ENCODE results near the gene HINFP.
A peak's percentile ranks its signal among the peaks of the same experiment; 100 is the strongest.
"Not testable (repeated sequence)": the region's sequence is repeated elsewhere in the genome, so short reads cannot be mapped to it uniquely, and the experiment has no call there.

The HINFP gene

GRCh38 chr11:119100246-119100970, 21.0 kb upstream of the HINFP start:
- DNase-seq (ENCODE audit: low read depth), result no peak

DNA sequence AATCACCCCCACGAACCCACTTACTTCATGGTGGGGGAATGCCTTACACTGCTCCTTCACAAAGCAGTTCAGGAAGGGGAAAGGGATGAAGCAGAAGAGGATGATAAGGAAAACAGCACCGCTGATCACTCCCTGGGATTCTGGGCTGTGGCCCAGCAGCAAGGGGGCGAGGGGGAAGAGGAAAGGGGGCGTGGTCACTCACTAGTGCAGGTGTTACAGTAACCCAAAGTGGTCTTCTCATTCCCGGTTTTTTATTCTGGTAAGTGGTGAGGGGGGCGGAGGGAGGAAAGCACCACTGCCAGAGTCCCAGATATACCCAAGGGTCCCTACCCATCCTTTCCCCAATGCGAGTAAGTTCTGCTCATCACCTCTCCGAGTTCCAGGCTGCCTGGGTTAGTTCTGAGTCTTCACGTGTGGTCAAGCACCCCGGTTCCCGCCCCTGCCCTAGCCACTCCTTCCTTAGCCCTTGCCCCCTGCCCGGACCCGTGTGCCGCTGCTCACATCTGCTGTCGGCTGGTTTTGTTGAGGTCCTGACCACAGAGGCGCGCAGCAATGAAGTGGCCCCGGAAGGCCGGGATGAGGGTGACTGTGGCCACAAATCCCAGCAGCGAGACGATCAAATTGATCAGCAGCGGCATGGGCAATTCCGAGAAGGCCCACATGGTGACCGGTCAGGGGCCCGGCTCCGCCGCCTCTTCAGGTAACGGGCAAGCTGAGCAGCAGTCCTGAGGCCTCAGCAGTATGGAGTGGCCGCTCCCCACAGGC, 20.2 kb upstream of the HINFP start:
- no peak for DNase-seq (ENCODE audit: low read depth)

DNA sequence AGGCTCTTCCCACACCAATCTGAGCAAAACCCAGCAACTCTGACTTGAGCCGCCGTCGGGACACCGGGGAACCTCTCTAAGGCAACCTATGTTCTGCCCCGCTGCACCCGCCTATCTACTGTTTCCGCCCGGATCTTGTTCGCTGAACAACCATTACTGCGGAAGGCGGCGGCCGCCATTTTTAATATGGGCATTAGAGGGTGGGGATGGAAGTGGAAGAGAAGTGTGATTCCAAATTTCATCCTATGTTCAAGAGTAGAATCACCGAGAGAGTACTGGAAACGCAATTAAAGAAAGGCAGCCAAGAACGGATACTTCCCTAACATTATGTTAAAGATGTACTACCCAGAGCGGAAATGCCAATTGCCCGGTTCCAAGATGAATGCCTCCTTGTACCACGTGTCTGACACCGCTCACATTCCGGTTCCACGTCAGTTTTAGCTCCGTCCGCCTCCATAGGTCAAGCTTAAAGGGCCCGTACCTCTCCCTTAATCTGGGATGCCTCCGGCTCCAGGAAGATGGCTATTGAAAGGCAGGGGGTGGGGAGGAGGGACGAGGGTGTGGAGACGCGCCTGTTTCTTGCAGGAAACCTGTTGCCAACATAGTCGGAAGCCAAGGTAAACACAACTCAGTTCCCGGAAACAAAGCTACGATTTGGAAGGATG, 19.5 kb upstream of the HINFP start, which contains the start of gene DPAGT1:
TSS of gene DPAGT1 (minus strand) at position 95 of the 665 bp plus-strand sequence. CDS start 198 bp downstream, outside the sequence.
- DNase-seq (ENCODE audit: low read depth), result peak; percentile 97

- DNase-seq (ENCODE audit: low read depth), result not testable (repeated sequence)
These were observed 18.2 kb upstream of the HINFP start for GRCh38 chr11:119103161-119103664.

DNA sequence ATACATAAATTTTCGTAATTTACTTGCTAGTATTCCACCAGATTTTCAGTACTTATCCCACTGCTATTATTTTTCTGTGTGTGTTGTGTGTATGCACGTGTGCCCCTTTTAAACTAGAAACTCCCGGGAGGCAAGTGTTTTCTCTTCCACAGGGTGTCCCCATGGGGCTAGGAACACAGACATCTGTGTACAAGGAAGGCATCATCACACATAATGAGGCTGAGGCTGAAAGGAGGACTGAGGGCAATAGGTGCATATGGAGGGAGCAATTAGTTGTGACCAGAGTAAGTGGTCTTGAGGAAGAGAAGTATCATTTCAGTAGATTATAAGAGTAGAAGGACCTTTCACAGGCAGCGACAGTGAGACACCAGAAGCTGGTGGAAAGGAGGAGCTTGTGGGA, 17.6 kb upstream of the HINFP start:
- no peak for DNase-seq (ENCODE audit: low read depth)

DNA sequence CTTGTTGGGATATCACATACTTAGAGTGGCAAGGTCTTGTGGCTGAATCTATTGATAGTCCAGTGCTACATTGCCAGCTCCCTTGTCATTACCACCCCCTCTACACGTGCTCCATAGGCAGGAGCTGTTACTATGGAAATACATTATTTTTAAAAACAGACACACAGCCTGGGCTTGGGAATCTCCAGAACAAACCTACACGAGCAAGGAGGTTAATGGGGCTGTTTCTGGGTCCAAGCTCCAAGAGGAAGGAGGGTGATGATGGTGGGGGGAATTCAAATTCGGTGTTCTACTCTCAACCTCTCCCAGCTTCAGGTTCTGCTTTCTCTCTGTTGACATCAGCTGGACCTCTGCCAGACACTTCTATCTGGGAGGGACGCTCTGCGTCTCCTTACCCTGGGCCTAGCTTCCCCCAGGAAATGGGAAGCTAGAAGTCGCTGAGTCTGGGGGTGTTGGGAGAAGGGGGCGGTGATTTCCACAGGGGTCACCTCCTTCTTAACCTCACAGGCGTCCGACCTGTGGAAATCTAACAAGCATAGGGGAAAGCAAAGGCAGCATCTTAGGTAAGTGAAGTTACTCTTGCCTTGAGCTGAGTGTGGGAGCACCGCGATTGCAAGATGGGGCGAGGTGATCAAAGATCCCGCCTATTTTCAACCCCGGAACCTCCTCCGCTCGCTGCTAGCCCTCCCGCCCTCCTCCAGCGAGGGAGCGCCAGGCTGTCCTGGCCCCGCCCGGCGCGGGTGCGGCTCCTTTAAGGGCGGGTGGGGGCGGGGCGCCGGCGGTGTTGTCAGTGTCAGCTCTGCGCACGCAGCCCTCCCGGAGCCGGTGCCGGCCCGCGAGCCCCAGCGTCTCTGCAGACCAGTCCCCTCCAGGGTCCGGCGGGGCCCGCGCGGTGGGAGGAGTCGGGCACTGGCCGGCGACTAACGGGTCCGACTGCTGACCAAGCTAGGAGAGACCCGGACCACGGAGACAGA, 14.5 kb upstream of the HINFP start, which contains the start of gene C2CD2L:
TSS of gene C2CD2L (plus strand) at position 781 of the 974 bp plus-strand sequence. CDS start 398 bp downstream, outside the sequence.
- peak; percentile 87 for DNase-seq (ENCODE audit: low read depth)

- DNase-seq (ENCODE audit: low read depth), result no peak
These were observed 13.7 kb upstream of the HINFP start for GRCh38 chr11:119107538-119108145.

DNA sequence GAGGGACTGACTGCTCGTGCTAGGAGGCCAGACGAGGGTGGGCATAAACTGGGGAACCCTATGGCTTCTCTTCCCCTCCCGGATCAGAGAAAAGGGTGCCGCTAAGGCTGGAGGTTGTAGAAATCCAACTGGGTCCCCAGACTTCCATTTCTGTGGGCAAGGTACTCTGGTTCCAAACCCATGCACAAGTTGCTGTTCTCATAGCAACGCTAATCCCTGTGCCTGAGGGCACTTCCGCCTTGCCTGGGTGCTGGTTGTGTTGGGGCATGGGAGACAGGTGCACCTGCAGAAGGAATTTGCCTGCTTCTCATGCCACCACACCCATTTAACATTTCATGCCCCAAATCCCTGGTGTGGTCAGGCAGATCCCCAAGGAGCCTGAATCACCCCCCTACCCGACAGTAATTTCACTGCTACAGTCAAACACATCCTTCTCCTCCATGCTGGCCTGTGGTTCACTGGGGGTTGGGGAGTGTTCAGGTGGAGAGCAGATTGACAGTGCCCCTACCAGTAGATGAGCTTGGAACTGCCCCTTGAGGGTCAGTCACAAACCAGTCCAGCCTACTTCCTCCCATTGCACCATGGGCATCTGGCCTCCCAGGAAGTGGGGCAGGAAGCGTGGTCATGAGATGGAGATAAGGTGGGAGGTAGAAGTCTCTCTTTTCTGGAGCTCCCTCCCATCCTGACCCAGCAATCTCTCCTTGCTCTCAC, 13.1 kb upstream of the HINFP start:
- no peak for DNase-seq (ENCODE audit: low read depth)

DNA sequence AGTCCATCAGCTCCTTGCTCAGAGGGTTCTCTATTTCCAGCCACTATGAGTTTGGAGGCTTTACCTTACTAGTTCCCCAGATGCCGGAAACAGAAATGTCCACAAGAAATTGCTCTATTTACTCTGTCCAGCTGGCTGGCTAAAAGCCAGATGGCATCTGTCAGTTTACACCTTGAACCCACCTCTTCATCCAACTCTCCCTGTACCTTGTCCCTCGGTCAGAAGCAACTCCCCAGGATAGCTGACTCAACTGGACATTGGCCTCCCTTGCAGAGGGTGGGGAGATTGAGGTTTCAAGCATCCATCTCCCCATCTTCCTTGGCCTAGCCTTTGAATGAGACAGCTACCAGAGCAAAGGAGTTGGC, 12.5 kb upstream of the HINFP start:
- no peak for DNase-seq (ENCODE audit: low read depth)

- DNase-seq (ENCODE audit: low read depth), result no peak
These were observed 11.5 kb upstream of the HINFP start for GRCh38 chr11:119109843-119110242.

GRCh38 chr11:119110439-119110838, 10.9 kb upstream of the HINFP start:
- no peak for DNase-seq (ENCODE audit: low read depth)

DNA sequence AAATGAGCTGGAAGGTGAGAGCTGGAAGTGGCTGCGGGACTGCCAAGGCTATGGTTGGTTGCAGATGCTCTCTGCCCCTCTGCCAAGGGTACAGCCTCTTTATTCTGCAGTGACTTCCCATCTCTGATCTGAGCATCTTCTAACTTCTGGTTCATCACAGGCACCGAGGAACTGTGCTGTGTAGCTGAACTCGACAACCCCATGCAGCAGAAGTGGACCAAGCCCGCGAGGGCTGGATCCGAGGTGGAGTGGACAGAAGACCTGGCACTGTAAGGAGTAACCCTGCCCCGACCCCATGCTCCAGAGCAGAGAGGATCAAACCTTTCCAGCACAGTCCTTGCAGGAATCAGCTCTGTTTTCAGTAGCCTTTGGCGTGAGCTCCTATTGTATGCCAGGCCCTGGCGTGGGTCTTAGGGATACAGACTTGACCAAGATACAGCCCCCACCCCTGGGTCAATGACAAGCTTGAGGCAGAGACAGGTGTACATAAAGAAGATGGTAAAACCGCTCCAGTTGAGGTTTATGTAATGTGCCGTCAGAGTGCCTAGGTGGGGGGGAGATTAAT, 9.9 kb upstream of the HINFP start:
- DNase-seq (ENCODE audit: low read depth), result no peak

- DNase-seq (ENCODE audit: low read depth), result no peak
These were observed 8.9 kb upstream of the HINFP start for GRCh38 chr11:119112314-119113020.

DNA sequence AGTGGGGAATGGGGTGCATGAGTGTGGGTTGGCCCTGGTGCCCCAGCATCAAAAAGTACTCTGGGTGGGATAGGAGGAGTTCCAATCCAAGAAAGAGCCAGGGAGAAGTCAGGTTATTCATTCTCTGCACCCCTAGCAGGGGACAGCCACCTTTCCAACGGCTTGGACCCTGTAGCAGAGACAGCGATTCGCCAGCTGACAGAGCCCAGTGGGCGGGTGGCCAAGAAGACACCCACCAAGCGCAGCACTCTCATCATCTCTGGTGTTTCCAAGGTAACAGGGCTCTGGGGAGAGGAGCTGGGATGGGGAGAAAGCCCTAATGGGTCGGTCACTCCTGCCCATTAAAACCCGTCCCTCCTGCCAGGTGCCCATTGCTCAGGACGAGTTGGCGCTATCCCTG, 7.7 kb upstream of the HINFP start:
- DNase-seq (ENCODE audit: low read depth), result no peak

GRCh38 chr11:119114351-119114750, 7.0 kb upstream of the HINFP start:
- DNase-seq (ENCODE audit: low read depth), result no peak

- no peak for DNase-seq (ENCODE audit: low read depth)
These were observed 5.7 kb upstream of the HINFP start for GRCh38 chr11:119115484-119116234.

- no peak for DNase-seq (ENCODE audit: low read depth)
These were observed 5.2 kb upstream of the HINFP start for GRCh38 chr11:119116235-119116594.

DNA sequence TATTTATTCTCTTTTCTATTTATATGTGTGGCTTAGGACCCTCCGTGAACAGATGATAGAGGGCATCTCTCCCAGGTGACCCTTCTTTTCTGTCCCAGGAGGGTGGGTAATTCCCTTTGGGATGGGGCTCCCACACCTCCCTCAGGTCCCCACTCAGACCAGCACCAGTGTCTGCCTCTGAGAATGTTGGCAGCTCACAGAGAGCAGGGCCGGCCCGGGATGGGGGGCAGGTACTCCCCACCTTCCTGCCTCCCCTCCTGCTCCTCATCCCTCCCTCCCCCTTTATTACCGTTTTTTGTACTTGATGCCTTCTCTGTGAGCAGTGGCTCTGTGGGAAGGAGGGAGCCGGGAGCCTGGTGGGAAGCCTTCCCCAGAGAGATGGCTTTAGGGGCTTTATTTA, 4.8 kb upstream of the HINFP start:
- DNase-seq (ENCODE audit: low read depth), result no peak

All from fibroblast of the conjunctiva (primary cell).